Measurements from ENCODE around the gene ANKRD11.
"Not testable (repeated sequence)": the region's sequence is repeated elsewhere in the genome, so short reads cannot be mapped to it uniquely, and the experiment has no call there.

ANKRD11 gene

DNA sequence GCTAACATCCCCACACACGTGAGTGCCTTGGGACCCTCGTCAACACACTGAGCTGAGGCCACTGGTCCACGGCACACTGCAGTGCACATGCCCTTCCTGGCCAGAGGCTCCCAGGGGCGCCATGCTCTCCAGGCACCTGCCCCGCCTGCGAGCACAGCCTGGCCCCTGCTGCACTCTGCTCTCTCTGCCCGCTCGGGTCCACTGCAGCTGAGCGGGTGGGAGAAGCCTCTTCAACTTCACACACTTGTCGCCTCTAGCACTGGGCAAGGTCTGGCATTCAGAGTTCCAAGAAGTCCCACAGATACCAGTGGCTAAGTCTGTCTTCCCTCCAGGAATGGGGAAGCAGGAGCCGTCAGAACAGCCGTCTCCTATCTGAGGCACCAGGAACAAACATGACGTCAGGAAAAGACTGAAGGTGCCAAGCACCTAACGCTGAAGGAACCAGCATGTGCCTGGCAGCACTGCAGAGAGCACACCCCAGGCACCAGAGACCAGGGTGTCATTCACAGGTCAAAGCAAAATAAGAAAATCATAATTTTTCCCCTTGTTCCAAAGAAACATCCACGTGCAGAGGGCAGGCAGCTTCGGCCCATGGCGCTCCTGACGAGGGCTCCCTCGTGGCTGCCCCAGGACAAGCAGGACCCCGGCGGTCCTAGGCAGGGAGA is 189.9 kb downstream of the ANKRD11 start:
- peaks cover 4% of the 10 kb centered on the region; the same call in 1 of the 2 replicates for H4K20me1 ChIP-seq (ENCODE audit: control insufficient read depth, insufficient read depth, low read depth, low read length)
- H3K27ac ChIP-seq (ENCODE audit: low read depth, low read length) = no peak overlapping the region
- no peak overlapping the region for H3K4me2 ChIP-seq (ENCODE audit: low read length)
- H3K79me2 ChIP-seq (ENCODE audit: control insufficient read depth, low read length) = peaks cover 69% of the 10 kb centered on the region
- no peak overlapping the region for H3K4me3 ChIP-seq (ENCODE audit: low read length)
- H3K36me3 ChIP-seq (ENCODE audit: control insufficient read depth, low read length) = peaks cover 34% of the 10 kb centered on the region
- H3F3A ChIP-seq (ENCODE audit: control insufficient read depth, insufficient read depth) = no peaks in the 10 kb centered on the region
- no peaks in the 10 kb centered on the region for H3K9me2 ChIP-seq (replicated peaks; ENCODE audit: control insufficient read depth, low read length)
- TF ChIP-seq, protein P1, sequence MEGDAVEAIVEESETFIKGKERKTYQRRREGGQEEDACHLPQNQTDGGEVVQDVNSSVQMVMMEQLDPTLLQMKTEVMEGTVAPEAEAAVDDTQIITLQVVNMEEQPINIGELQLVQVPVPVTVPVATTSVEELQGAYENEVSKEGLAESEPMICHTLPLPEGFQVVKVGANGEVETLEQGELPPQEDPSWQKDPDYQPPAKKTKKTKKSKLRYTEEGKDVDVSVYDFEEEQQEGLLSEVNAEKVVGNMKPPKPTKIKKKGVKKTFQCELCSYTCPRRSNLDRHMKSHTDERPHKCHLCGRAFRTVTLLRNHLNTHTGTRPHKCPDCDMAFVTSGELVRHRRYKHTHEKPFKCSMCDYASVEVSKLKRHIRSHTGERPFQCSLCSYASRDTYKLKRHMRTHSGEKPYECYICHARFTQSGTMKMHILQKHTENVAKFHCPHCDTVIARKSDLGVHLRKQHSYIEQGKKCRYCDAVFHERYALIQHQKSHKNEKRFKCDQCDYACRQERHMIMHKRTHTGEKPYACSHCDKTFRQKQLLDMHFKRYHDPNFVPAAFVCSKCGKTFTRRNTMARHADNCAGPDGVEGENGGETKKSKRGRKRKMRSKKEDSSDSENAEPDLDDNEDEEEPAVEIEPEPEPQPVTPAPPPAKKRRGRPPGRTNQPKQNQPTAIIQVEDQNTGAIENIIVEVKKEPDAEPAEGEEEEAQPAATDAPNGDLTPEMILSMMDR (IDR thresholded peaks at IDR 0.05; ENCODE audit: low read depth, low read length, poor library complexity, severe bottlenecking) = no peak
- no peak for TF ChIP-seq EZH2phosphoT487 (IDR thresholded peaks at IDR 0.05; ENCODE audit: borderline replicate concordance, low read length)
- no peaks in the 10 kb centered on the region for H3K4me1 ChIP-seq (ENCODE audit: control insufficient read depth, low read length)
- H3K9me3 ChIP-seq (ENCODE audit: control insufficient read depth, insufficient read depth, low read length) = no peaks in the 10 kb centered on the region
- no peaks in the 10 kb centered on the region for H3K27me3 ChIP-seq (ENCODE audit: control insufficient read depth, low read length)

DNA sequence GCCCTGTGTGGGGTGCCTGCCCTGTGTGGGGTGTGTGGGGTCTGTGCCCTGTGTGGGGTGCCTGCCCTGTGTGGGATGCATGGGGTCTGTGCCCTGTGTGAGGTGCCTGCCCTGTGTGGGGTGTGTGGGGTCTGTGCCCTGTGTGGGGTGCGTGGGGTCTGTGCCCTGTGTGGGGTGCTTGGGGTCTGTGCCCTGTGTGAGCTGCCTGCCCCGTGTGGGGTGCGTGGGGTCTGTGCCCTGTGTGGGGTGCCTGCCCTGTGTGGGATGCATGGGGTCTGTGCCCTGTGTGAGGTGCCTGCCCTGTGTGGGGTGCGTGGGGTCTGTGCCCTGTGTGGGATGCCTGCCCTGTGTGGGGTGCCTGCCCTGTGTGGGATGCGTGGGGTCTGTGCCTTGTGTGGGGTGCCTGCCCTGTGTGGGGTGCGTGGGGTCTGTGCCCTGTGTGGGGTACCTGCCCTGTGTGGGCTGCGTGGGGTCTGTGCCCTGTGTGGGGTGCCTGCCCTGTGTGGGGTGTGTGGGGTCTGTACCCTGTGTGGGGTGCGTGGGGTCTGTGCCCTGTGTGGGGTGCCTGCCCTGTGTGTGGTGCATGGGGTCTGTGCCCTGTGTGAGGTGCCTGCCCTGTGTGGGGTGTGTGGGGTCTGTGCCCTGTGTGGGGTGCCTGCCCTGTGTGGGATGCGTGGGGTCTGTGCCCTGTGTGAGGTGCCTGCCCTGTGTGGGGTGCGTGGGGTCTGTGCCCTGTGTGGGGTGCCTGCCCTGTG is 190.8 kb downstream of the ANKRD11 start:
- not testable (repeated sequence) for H3K4me2 ChIP-seq (ENCODE audit: low read length); H3K27ac ChIP-seq (ENCODE audit: low read depth, low read length); H3K27me3 ChIP-seq (ENCODE audit: control insufficient read depth, low read length); H3K9me2 ChIP-seq (replicated peaks; ENCODE audit: control insufficient read depth, low read length); H3K4me3 ChIP-seq (ENCODE audit: low read length); H3K4me1 ChIP-seq (ENCODE audit: control insufficient read depth, low read length); H3F3A ChIP-seq (ENCODE audit: control insufficient read depth, insufficient read depth); H3K9me3 ChIP-seq (ENCODE audit: control insufficient read depth, insufficient read depth, low read length); H4K20me1 ChIP-seq (ENCODE audit: control insufficient read depth, insufficient read depth, low read depth, low read length)
- H3K36me3 ChIP-seq (ENCODE audit: control insufficient read depth, low read length) = peaks cover 28% of the 10 kb centered on the region
- H3K79me2 ChIP-seq (ENCODE audit: control insufficient read depth, low read length) = peaks cover 71% of the 10 kb centered on the region

DNA sequence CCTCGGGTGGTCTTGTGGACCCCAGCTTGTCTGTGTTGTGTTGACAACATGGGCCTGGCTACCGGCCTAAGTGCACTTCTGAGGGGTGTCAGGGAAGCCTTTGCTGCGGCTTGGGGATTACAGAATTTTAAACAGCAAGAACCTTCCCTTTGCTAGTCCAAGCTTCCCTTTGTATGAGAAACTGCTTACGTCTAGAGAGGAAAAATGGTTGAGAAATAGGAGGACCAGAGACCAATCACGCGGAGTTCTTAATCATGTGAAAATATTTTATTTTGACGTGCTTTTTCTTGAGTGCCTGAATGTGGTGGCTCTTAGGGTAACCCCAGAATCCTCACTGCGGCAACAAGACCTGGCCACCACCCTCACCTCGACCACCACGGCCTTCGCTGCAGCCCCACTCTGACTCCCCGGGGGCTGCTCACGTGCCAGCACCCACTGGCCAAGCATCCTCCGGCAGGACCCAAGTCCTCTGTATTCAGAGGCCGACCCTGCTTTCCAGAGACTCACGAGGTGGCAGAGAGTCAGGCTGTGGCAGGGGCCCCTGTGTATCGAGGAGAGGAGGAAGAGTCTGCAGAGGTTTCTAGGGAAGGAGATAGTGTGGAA is 191.6 kb downstream of the ANKRD11 start:
- Histone ChIP-seq H3K27me3 (ENCODE audit: control insufficient read depth, low read length) (no peaks in the 10 kb centered on the region), H3K79me2 (ENCODE audit: control insufficient read depth, low read length) (peaks cover 73% of the 10 kb centered on the region)

More for the DNA sequence above, 191.6 kb downstream of the ANKRD11 start:
- no peaks in the 10 kb centered on the region for H3K4me1 ChIP-seq (ENCODE audit: control insufficient read depth, low read length)
- no peaks in the 10 kb centered on the region for H3K9me2 ChIP-seq (replicated peaks; ENCODE audit: control insufficient read depth, low read length)
- H3K4me3 ChIP-seq (ENCODE audit: low read length) = no peak overlapping the region
- no peaks in the 10 kb centered on the region; the same call in 1 of the 2 replicates for H4K20me1 ChIP-seq (ENCODE audit: control insufficient read depth, insufficient read depth, low read depth, low read length)
- H3F3A ChIP-seq (ENCODE audit: control insufficient read depth, insufficient read depth) = no peaks in the 10 kb centered on the region
- no peak overlapping the region for H3K27ac ChIP-seq (ENCODE audit: low read depth, low read length)
- H3K9me3 ChIP-seq (ENCODE audit: control insufficient read depth, insufficient read depth, low read length) = no peaks in the 10 kb centered on the region
- peaks cover 20% of the 10 kb centered on the region for H3K36me3 ChIP-seq (ENCODE audit: control insufficient read depth, low read length)
- H3K4me2 ChIP-seq (ENCODE audit: low read length) = no peak overlapping the region
- no peak for TF ChIP-seq EZH2phosphoT487 (IDR thresholded peaks at IDR 0.05; ENCODE audit: borderline replicate concordance, low read length)
- TF ChIP-seq, protein P1 (IDR thresholded peaks at IDR 0.05; ENCODE audit: low read depth, low read length, poor library complexity, severe bottlenecking) = no peak

Measured in DOHH2 (cell line).